ENCODE data around the gene RAPGEF1. TPM values are rescaled to one million over a fixed set of nuclear protein-coding genes. Genes with fewer than 3 reads are reported as not detected.
"Not testable (repeated sequence)": the region's sequence is repeated elsewhere in the genome, so short reads cannot be mapped to it uniquely, and the experiment has no call there.

RAPGEF1 gene
- total RNA-seq, 1 donor from 2014 or later = 94.3 TPM

GRCh38 chr9:131712151-131712716, 27.6 kb downstream of the RAPGEF1 start:
- no peaks in the 10 kb centered on the region for H3K36me3 Mint-ChIP-seq (ENCODE audit: unreplicated experiment)
- no peak overlapping the region for H3K27ac Mint-ChIP-seq (ENCODE audit: unreplicated experiment)
- peaks cover 60% of the 10 kb centered on the region for H3K4me1 Mint-ChIP-seq (ENCODE audit: unreplicated experiment)
- no peak overlapping the region for H3K4me3 Mint-ChIP-seq (ENCODE audit: unreplicated experiment)
- no peak for DNase-seq (ENCODE audit: extremely low spot score, unreplicated experiment)
- H3K9me3 Mint-ChIP-seq (ENCODE audit: unreplicated experiment) = no peaks in the 10 kb centered on the region
- no peaks in the 10 kb centered on the region for H3K27me3 Mint-ChIP-seq (ENCODE audit: unreplicated experiment)
- no peak for TF ChIP-seq CTCF (IDR thresholded peaks at IDR 0.05)

- H3K4me3 Mint-ChIP-seq (ENCODE audit: unreplicated experiment) = no peak overlapping the region
Measured at GRCh38 chr9:131709771-131710431, 30.0 kb downstream of the RAPGEF1 start.

GRCh38 chr9:131709010-131709770, 30.7 kb downstream of the RAPGEF1 start:
- not testable (repeated sequence) for H3K36me3 Mint-ChIP-seq (ENCODE audit: unreplicated experiment); DNase-seq (ENCODE audit: extremely low spot score, unreplicated experiment); H3K4me3 Mint-ChIP-seq (ENCODE audit: unreplicated experiment); H3K9me3 Mint-ChIP-seq (ENCODE audit: unreplicated experiment); H3K27me3 Mint-ChIP-seq (ENCODE audit: unreplicated experiment)
- Mint-ChIP-seq H3K4me1 (ENCODE audit: unreplicated experiment) (peaks cover 52% of the 10 kb centered on the region), H3K27ac (ENCODE audit: unreplicated experiment) (peak overlapping the region; percentile 44)

More at GRCh38 chr9:131709771-131710431, 30.0 kb downstream of the RAPGEF1 start:
- no peak for TF ChIP-seq CTCF (IDR thresholded peaks at IDR 0.05)
- H3K4me1 Mint-ChIP-seq (ENCODE audit: unreplicated experiment) = peaks cover 57% of the 10 kb centered on the region
- peak overlapping the region; percentile 44 for H3K27ac Mint-ChIP-seq (ENCODE audit: unreplicated experiment)
- no peak for DNase-seq (ENCODE audit: extremely low spot score, unreplicated experiment)
- no peaks in the 10 kb centered on the region for H3K9me3 Mint-ChIP-seq (ENCODE audit: unreplicated experiment)
- no peaks in the 10 kb centered on the region for H3K27me3 Mint-ChIP-seq (ENCODE audit: unreplicated experiment)
- H3K36me3 Mint-ChIP-seq (ENCODE audit: unreplicated experiment) = no peaks in the 10 kb centered on the region

GRCh38 chr9:131708226-131709002, 31.5 kb downstream of the RAPGEF1 start:
- Mint-ChIP-seq H3K27ac (ENCODE audit: unreplicated experiment) (peak overlapping the region; percentile 61), H3K36me3 (ENCODE audit: unreplicated experiment) (no peaks in the 10 kb centered on the region), H3K4me1 (ENCODE audit: unreplicated experiment) (peaks cover 45% of the 10 kb centered on the region), H3K27me3 (ENCODE audit: unreplicated experiment) (no peaks in the 10 kb centered on the region), H3K9me3 (ENCODE audit: unreplicated experiment) (no peaks in the 10 kb centered on the region), H3K4me3 (ENCODE audit: unreplicated experiment) (no peak overlapping the region)
- TF ChIP-seq CTCF (IDR thresholded peaks at IDR 0.05) = no peak
- DNase-seq (ENCODE audit: extremely low spot score, unreplicated experiment) = no peak

- peaks cover 39% of the 10 kb centered on the region for H3K4me1 Mint-ChIP-seq (ENCODE audit: unreplicated experiment)
- H3K4me3 Mint-ChIP-seq (ENCODE audit: unreplicated experiment) = no peak overlapping the region
- no peak for DNase-seq (ENCODE audit: extremely low spot score, unreplicated experiment)
- no peaks in the 10 kb centered on the region for H3K36me3 Mint-ChIP-seq (ENCODE audit: unreplicated experiment)
- H3K27me3 Mint-ChIP-seq (ENCODE audit: unreplicated experiment) = no peaks in the 10 kb centered on the region
- H3K9me3 Mint-ChIP-seq (ENCODE audit: unreplicated experiment) = no peaks in the 10 kb centered on the region
- H3K27ac Mint-ChIP-seq (ENCODE audit: unreplicated experiment) = peak overlapping the region; percentile 61
- TF ChIP-seq CTCF (IDR thresholded peaks at IDR 0.05) = no peak
Measured at GRCh38 chr9:131707733-131708157, 32.1 kb downstream of the RAPGEF1 start.
